Liver (tissue), 9 donors: Measurements from ENCODE around the gene ZC3H18. TPM values are rescaled to one million over a fixed set of nuclear protein-coding genes. Genes with fewer than 3 reads are reported as not detected.

Experiments
- DNase-seq: peaks from one replicate; pipeline ENCODE4 v3.0.0-alpha.2; 2017; ENCODE audit warnings: low spot score
- H3K27ac ChIP-seq, 2 donors: one replicate each; pipeline ENCODE4 v1.7.0; 2013; ENCODE audit warnings: inconsistent platforms in 2 of 2, low read length in 2 of 2, control low read depth in 1 of 2, low read depth in 1 of 2, mild to moderate bottlenecking in 1 of 2
- H3K27me3 ChIP-seq, 4 donors: one replicate each; pipeline versions ENCODE4 v1.6.1 to v1.7.0; 2013; ENCODE audit warnings: low read length in 3 of 4, inconsistent platforms in 1 of 4, mild to moderate bottlenecking in 1 of 4, moderate library complexity in 1 of 4; ENCODE audit not compliant: control insufficient read depth in 4 of 4, insufficient read depth in 4 of 4
- H3K36me3 ChIP-seq, 4 donors: one replicate each; pipeline versions ENCODE4 v1.6.1 to v1.7.0; 2013; ENCODE audit warnings: low read length in 3 of 4, mild to moderate bottlenecking in 3 of 4, low read depth in 1 of 4, moderate library complexity in 1 of 4; ENCODE audit not compliant: control insufficient read depth in 4 of 4, insufficient read depth in 3 of 4
- H3K4me1 ChIP-seq, 4 donors: one replicate each; pipeline versions ENCODE4 v1.6.1 to v1.7.0; 2013; ENCODE audit warnings: low read length in 3 of 4, mild to moderate bottlenecking in 3 of 4, moderate library complexity in 1 of 4; ENCODE audit not compliant: control insufficient read depth in 4 of 4, insufficient read depth in 4 of 4
- H3K4me3 ChIP-seq, 3 donors: one replicate each; pipeline versions ENCODE4 v1.6.1 to v1.7.0; 2013; ENCODE audit warnings: low read length in 3 of 3, control low read depth in 1 of 3, low read depth in 1 of 3, mild to moderate bottlenecking in 1 of 3
- H3K9ac ChIP-seq, 2 donors: one replicate each; pipeline ENCODE4 v1.7.0; 2013; ENCODE audit warnings: low read length in 2 of 2, mild to moderate bottlenecking in 2 of 2, moderate library complexity in 2 of 2, control low read depth in 1 of 2, low read depth in 1 of 2
- H3K9me3 ChIP-seq, 4 donors: one replicate each; pipeline versions ENCODE4 v1.6.1 to v1.7.0; 2013; ENCODE audit warnings: low read length in 3 of 4; ENCODE audit not compliant: control insufficient read depth in 4 of 4
- EGR1 ChIP-seq, 2 donors: IDR thresholded peaks; 2 replicates each; pipeline ENCODE4 v1.6.1; 2016 to 2018; ENCODE audit warnings: antibody characterized with exemption in 2 of 2, low read depth in 2 of 2
- FOXA1 ChIP-seq: IDR thresholded peaks from 2 replicates; pipeline ENCODE4 v1.6.1; 2016; ENCODE audit warnings: antibody characterized with exemption
- FOXA2 ChIP-seq: IDR thresholded peaks from 2 replicates; pipeline ENCODE4 v1.6.1; 2016; ENCODE audit warnings: antibody characterized with exemption
- GABPA ChIP-seq, 2 donors: IDR thresholded peaks in 1 of 2; conservative IDR thresholded peaks in 1 of 2; 2 replicates each; pipeline ENCODE4 v1.6.1; 2016; ENCODE audit warnings: antibody characterized with exemption in 2 of 2, mild to moderate bottlenecking in 1 of 2, moderate library complexity in 1 of 2
- HNF4A ChIP-seq, 2 donors: conservative IDR thresholded peaks; 2 replicates each; pipeline ENCODE4 v1.6.1; 2016; ENCODE audit warnings: antibody characterized with exemption in 2 of 2, mild to moderate bottlenecking in 2 of 2
- HNF4G ChIP-seq: IDR thresholded peaks from 2 replicates; pipeline ENCODE4 v1.6.1; 2016; ENCODE audit warnings: antibody characterized with exemption
- JUND ChIP-seq, 2 donors: IDR thresholded peaks; 2 replicates each; pipeline ENCODE4 v1.6.1; 2016; ENCODE audit warnings: antibody characterized with exemption in 2 of 2
- NR2F2 ChIP-seq: IDR thresholded peaks from 2 replicates; pipeline ENCODE4 v1.6.1; 2016; ENCODE audit warnings: antibody characterized with exemption
- RAD21 ChIP-seq, 2 donors: IDR thresholded peaks; 2 replicates each; pipeline ENCODE4 v1.6.1; 2016; ENCODE audit warnings: antibody characterized with exemption in 2 of 2, mild to moderate bottlenecking in 2 of 2
- RXRA ChIP-seq, 2 donors: IDR thresholded peaks; 2 replicates each; pipeline ENCODE4 v1.6.1; 2017 to 2018; ENCODE audit warnings: antibody characterized with exemption in 2 of 2, mild to moderate bottlenecking in 1 of 2
- TAF1 ChIP-seq: conservative IDR thresholded peaks from 2 replicates; pipeline ENCODE4 v1.6.1; 2016; ENCODE audit warnings: antibody characterized with exemption, mild to moderate bottlenecking
- YY1 ChIP-seq: IDR thresholded peaks from 2 replicates; pipeline ENCODE4 v1.6.1; 2016; ENCODE audit warnings: antibody characterized with exemption, mild to moderate bottlenecking
- WGBS: extraction: QIAGEN DNeasy Blood & Tissue Kit; methylation state at CpG from one replicate; pipeline ENCODE4 v1.1.7; 2013; 5-methylcytosine and 5-hydroxymethylcytosine counted together
- polyA plus RNA-seq, 2 donors: library from polyadenylated mRNA; stranded (reverse) in 1 of 2; unstranded in 1 of 2; fragments of 200-250 nt in 1 of 2; fragments of >200 nt in 1 of 2; fragmentation: Nextera tagmentation in 1 of 2; extraction: Ambion mirVana in 1 of 2; gene quantifications; one replicate each; pipeline versions ENCODE4 v1.2.1 to v1.2.3, GENCODE V29; 2013 to 2015
- total RNA-seq, 2 donors: library from RNA; depleted of rRNA; stranded (reverse); fragments of >200 nt; gene quantifications; one replicate each; pipeline ENCODE4 v1.2.3, GENCODE V29; 2014
- TF ChIP-seq, protein P1 (sequence below): IDR thresholded peaks from 2 replicates; pipeline ENCODE4 v1.6.1; 2016; ENCODE audit warnings: antibody characterized with exemption
- TF ChIP-seq, protein P2 (sequence below): IDR thresholded peaks from 2 replicates; pipeline ENCODE4 v1.6.1; 2016; ENCODE audit warnings: antibody characterized with exemption
- TF ChIP-seq, protein P3 (sequence below): IDR thresholded peaks from 2 replicates; pipeline ENCODE4 v1.6.1; 2016; ENCODE audit warnings: antibody characterized with exemption, mild to moderate bottlenecking
- TF ChIP-seq, protein P4 (sequence below): IDR thresholded peaks from 2 replicates; pipeline ENCODE4 v1.6.1; 2016; ENCODE audit warnings: antibody characterized with exemption
- TF ChIP-seq, protein P5 (sequence below): fragments of 150-350 bp; IDR thresholded peaks from 2 replicates; pipeline ENCODE4 v1.5.1; 2017; ENCODE audit warnings: improper control_type of control experiment, low read depth, low read length; ENCODE audit not compliant: missing input control
- donor health status: healthy.
- donor health status: healthy.
- donor health status: healthy.
- donor health status: healthy.
- donor health status: healthy.

Gene ZC3H18
- total and polyA plus RNA-seq, 4 donors = 10.2 to 10.9 (median 10.5) TPM

DNA sequence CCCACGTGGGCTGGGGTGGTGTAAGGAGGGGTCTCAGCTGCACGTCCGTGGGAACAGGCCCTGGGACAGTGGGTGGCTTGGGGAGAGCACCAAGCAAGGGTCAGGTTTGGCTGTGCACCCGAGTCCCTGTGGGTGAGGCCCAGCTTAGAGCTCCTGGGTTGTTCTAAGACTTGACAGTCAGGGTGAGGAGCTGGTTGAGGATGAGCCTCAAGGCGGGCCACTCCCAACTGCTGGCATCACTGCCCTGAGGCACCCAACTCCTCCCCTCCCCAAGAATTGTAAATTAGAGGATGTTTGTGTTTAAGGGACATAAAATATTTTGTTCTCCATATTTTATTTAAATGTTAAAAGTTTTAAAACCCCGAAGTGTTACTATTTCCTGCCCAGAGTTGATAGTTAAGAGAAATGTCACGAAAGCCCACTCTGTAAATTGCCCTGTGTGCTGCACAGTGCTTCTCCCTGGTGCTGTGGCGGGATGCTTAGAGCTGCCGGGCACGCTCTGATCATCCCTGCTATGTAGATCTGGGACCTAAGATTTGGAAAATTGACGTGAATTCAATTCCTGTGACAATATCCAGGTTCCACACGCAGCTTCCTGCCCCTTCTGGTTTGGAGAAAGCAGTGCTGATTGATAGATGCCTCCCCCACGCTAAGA lies 15.9 kb downstream of the ZC3H18 start (continued):
- TF ChIP-seq, protein P1, sequence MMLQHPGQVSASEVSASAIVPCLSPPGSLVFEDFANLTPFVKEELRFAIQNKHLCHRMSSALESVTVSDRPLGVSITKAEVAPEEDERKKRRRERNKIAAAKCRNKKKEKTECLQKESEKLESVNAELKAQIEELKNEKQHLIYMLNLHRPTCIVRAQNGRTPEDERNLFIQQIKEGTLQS = no peak

DNA sequence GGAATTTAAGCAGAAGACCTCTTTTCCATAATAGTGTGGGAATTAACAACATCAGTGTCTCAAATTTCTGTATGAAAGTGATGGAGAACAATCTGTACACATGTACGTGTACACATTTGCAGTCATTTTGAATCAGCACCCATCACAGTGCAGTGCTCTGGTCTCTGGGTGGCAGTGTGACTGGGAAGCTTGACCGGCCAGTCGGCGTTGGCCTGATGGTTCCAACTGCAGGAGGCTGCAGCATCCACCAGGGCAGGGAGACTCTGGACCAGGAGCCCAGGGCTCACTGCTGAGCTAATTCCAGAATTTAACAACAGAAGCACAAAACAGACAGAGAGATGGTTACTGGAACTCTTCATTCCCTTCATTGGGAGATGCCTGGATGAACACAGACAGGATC lies 17.9 kb downstream of the ZC3H18 start:
- no peak for TF ChIP-seq EGR1 (IDR thresholded peaks at IDR 0.05; ENCODE audit: low read depth in 2 of 2)
- no peak overlapping the region for H3K27ac ChIP-seq
- no peak overlapping the region for H3K4me3 ChIP-seq
- DNase-seq = no peak
- H3K9ac ChIP-seq = no peak overlapping the region
- H3K4me1 ChIP-seq = no peaks in the 10 kb centered on the region
- H3K27me3 ChIP-seq = no peaks in the 10 kb centered on the region
- WGBS = 87% methylated on average over 4 of the region's 4 CpGs
- no peaks in the 10 kb centered on the region for H3K9me3 ChIP-seq
- peaks cover 11 to 46% (median 20%) of the 10 kb centered on the region in 4 donors for H3K36me3 ChIP-seq

DNA sequence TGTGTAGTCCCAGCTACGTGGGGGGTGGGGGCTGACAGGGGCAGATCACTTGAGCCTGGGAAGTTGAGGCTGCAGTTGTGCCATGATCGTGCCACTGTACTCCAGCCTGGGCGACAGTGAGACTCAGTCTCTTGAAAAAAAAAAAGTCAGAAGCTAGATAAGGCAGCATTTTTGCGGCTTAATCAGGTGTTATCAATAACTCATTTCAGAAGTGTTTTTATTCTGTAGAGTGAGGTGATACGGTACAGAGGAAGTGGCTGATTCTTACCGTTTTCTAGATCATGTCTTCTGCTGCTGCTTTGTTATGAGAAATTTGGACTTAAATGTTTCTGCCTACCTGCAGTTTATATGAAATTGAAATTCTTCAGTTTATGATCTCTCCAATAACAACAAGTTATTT lies 18.6 kb downstream of the ZC3H18 start:
- WGBS = 87% methylated on average over 6 of the region's 6 CpGs
- Histone ChIP-seq H3K9me3 (no peaks in the 10 kb centered on the region), H3K27ac (no peak overlapping the region), H3K4me3 (no peak overlapping the region), H3K4me1 (no peaks in the 10 kb centered on the region), H3K9ac (no peak overlapping the region), H3K27me3 (no peaks in the 10 kb centered on the region), H3K36me3 (peaks cover 12 to 46% (median 22%) of the 10 kb centered on the region in 4 donors)
- no peak for DNase-seq
- TF ChIP-seq, protein P2, sequence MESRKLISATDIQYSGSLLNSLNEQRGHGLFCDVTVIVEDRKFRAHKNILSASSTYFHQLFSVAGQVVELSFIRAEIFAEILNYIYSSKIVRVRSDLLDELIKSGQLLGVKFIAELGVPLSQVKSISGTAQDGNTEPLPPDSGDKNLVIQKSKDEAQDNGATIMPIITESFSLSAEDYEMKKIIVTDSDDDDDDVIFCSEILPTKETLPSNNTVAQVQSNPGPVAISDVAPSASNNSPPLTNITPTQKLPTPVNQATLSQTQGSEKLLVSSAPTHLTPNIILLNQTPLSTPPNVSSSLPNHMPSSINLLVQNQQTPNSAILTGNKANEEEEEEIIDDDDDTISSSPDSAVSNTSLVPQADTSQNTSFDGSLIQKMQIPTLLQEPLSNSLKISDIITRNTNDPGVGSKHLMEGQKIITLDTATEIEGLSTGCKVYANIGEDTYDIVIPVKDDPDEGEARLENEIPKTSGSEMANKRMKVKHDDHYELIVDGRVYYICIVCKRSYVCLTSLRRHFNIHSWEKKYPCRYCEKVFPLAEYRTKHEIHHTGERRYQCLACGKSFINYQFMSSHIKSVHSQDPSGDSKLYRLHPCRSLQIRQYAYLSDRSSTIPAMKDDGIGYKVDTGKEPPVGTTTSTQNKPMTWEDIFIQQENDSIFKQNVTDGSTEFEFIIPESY = no peak
- TF ChIP-seq RAD21 (IDR thresholded peaks at IDR 0.05) (no peak), EGR1 (IDR thresholded peaks at IDR 0.05; ENCODE audit: low read depth in 2 of 2) (no peak), YY1 (no peak), RXRA (IDR thresholded peaks at IDR 0.05) (no peak), FOXA1 (no peak), FOXA2 (no peak), TAF1 (no peak), HNF4G (no peak), NR2F2 (no peak), HNF4A (conservative IDR thresholded peaks at IDR 0.05) (no peak), GABPA (IDR thresholded peaks at IDR 0.05 in 1 of 2, conservative IDR thresholded peaks at IDR 0.05 in 1 of 2) (no peak), JUND (IDR thresholded peaks at IDR 0.05) (no peak)
- TF ChIP-seq, protein P1 = no peak
- TF ChIP-seq, protein P3, sequence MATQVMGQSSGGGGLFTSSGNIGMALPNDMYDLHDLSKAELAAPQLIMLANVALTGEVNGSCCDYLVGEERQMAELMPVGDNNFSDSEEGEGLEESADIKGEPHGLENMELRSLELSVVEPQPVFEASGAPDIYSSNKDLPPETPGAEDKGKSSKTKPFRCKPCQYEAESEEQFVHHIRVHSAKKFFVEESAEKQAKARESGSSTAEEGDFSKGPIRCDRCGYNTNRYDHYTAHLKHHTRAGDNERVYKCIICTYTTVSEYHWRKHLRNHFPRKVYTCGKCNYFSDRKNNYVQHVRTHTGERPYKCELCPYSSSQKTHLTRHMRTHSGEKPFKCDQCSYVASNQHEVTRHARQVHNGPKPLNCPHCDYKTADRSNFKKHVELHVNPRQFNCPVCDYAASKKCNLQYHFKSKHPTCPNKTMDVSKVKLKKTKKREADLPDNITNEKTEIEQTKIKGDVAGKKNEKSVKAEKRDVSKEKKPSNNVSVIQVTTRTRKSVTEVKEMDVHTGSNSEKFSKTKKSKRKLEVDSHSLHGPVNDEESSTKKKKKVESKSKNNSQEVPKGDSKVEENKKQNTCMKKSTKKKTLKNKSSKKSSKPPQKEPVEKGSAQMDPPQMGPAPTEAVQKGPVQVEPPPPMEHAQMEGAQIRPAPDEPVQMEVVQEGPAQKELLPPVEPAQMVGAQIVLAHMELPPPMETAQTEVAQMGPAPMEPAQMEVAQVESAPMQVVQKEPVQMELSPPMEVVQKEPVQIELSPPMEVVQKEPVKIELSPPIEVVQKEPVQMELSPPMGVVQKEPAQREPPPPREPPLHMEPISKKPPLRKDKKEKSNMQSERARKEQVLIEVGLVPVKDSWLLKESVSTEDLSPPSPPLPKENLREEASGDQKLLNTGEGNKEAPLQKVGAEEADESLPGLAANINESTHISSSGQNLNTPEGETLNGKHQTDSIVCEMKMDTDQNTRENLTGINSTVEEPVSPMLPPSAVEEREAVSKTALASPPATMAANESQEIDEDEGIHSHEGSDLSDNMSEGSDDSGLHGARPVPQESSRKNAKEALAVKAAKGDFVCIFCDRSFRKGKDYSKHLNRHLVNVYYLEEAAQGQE = no peak
- TF ChIP-seq, protein P4, sequence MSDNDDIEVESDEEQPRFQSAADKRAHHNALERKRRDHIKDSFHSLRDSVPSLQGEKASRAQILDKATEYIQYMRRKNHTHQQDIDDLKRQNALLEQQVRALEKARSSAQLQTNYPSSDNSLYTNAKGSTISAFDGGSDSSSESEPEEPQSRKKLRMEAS = no peak
- TF ChIP-seq, protein P5, sequence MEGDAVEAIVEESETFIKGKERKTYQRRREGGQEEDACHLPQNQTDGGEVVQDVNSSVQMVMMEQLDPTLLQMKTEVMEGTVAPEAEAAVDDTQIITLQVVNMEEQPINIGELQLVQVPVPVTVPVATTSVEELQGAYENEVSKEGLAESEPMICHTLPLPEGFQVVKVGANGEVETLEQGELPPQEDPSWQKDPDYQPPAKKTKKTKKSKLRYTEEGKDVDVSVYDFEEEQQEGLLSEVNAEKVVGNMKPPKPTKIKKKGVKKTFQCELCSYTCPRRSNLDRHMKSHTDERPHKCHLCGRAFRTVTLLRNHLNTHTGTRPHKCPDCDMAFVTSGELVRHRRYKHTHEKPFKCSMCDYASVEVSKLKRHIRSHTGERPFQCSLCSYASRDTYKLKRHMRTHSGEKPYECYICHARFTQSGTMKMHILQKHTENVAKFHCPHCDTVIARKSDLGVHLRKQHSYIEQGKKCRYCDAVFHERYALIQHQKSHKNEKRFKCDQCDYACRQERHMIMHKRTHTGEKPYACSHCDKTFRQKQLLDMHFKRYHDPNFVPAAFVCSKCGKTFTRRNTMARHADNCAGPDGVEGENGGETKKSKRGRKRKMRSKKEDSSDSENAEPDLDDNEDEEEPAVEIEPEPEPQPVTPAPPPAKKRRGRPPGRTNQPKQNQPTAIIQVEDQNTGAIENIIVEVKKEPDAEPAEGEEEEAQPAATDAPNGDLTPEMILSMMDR = no peak
